HG03439 (cell line): ENCODE data around the gene PRKG1.
"Not testable (repeated sequence)": the region's sequence is repeated elsewhere in the genome, so short reads cannot be mapped to it uniquely, and the experiment has no call there.

Experiments used
- ATAC-seq: cut with Tn5 transposase; IDR thresholded peaks from one replicate; pipeline ENCODE4 v1.9.1; 2021; ENCODE audit warnings: mild to moderate bottlenecking, moderate library complexity; ENCODE audit not compliant: unreplicated experiment

Gene PRKG1

GRCh38 chr10:51367694-51368093, 293.4 kb downstream of the PRKG1 start:
- ATAC-seq, result no peak

- no peak for ATAC-seq
These were observed 294.7 kb downstream of the PRKG1 start for GRCh38 chr10:51368943-51369342.

- ATAC-seq, result no peak
These were observed 295.6 kb downstream of the PRKG1 start for GRCh38 chr10:51369903-51370302.

- ATAC-seq, result no peak
These were observed 297.5 kb downstream of the PRKG1 start for GRCh38 chr10:51371743-51372142.

- no peak for ATAC-seq
These were observed 301.5 kb downstream of the PRKG1 start for GRCh38 chr10:51375790-51376189.

- no peak for ATAC-seq
These were observed 303.0 kb downstream of the PRKG1 start for GRCh38 chr10:51377070-51377931.

- no peak for ATAC-seq
These were observed 303.8 kb downstream of the PRKG1 start for GRCh38 chr10:51377932-51378599.

- ATAC-seq, result no peak
These were observed 307.9 kb downstream of the PRKG1 start for GRCh38 chr10:51382181-51382580.

GRCh38 chr10:51384971-51385370, 310.7 kb downstream of the PRKG1 start:
- ATAC-seq, result no peak

- no peak for ATAC-seq
These were observed 312.1 kb downstream of the PRKG1 start for GRCh38 chr10:51386248-51386885.

GRCh38 chr10:51389415-51390321, 315.4 kb downstream of the PRKG1 start:
- ATAC-seq, result peak; percentile 92

GRCh38 chr10:51393006-51393405, 318.7 kb downstream of the PRKG1 start:
- ATAC-seq, result not testable (repeated sequence)

- no peak for ATAC-seq
These were observed 319.8 kb downstream of the PRKG1 start for GRCh38 chr10:51394039-51394438.

- ATAC-seq, result no peak
These were observed 323.0 kb downstream of the PRKG1 start for GRCh38 chr10:51397244-51397643.

- ATAC-seq, result no peak
These were observed 323.4 kb downstream of the PRKG1 start for GRCh38 chr10:51397695-51398094.

- no peak for ATAC-seq
These were observed 325.6 kb downstream of the PRKG1 start for GRCh38 chr10:51399840-51400239.

- no peak for ATAC-seq
These were observed 326.3 kb downstream of the PRKG1 start for GRCh38 chr10:51400392-51401096.

- no peak for ATAC-seq
These were observed 329.2 kb downstream of the PRKG1 start for GRCh38 chr10:51403521-51403920.

- no peak for ATAC-seq
These were observed 331.5 kb downstream of the PRKG1 start for GRCh38 chr10:51405580-51406351.
